ENCODE results near the gene WFIKKN1. TPM values are rescaled to one million over a fixed set of nuclear protein-coding genes. Genes with fewer than 3 reads are reported as not detected.

The WFIKKN1 gene
- total and polyA plus RNA-seq, 2 of the 13 experiments (the other 11 are each of a cell fraction or from before 2014, with no cell fraction given) = 1.7 to 4.9 TPM

DNA sequence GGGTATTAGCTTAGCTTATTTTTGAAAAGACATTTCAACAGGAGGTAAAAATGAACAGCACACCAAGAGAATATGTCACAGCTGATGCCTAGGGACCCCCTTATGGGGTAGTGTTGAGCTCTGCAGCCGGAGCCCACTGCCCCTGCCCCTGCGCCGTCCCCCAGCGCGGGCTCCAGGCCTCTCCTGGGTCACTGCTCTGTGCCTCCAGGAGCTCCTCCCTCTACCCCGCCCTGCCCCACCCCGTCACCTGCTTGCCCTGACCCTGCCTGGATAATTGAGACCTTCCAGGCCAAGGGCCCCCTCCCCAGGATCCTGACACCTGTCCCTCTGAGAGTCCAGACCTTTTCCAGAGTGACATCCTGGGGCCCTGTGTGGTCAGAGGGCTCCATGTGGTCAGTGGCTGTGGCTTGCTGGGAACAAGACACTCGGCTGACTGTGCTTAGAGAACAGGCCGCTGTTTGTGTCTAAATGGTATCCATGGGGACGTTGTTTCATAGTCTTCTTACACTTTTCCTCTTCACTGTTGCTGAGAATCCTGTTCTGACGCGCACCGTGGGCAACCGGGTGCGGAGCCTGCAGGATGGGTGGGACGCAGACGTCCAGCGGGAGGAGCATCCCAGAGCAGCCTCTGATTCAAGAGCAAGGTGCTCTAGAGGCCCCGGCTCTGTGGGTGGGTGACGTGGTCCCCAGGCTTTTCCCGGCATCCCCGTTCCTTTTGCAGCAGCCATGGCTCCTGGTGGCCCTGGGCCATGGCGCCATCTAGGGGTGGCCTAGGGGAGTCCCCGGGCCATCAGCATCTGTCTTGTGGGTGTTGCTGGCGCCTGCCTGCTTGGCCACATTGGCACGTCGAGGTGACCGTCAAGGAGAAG, 20.0 kb upstream of the WFIKKN1 start (continued):
- TF ChIP-seq ZNF12 (CRISPR knock-in tag; IDR thresholded peaks at IDR 0.05) (no peak), ZNF703 (CRISPR knock-in tag; IDR thresholded peaks at IDR 0.05; ENCODE audit: borderline replicate concordance) (no peak), KLF12 (CRISPR knock-in tag; IDR thresholded peaks at IDR 0.05; ENCODE audit: borderline replicate concordance) (no peak), HBP1 (CRISPR knock-in tag; IDR thresholded peaks at IDR 0.05; ENCODE audit: low read depth) (no peak), NFE2 (CRISPR knock-in tag; IDR thresholded peaks at IDR 0.05) (no peak), ZFP91 (CRISPR knock-in tag; IDR thresholded peaks at IDR 0.05; ENCODE audit: borderline replicate concordance) (peak; percentile 51; the same call in 1 of the 2 replicates), KDM2A (CRISPR knock-in tag; IDR thresholded peaks at IDR 0.05; ENCODE audit: borderline replicate concordance, low read depth) (peak; percentile 55; the same call in 1 of the 2 replicates), SNAI1 (CRISPR knock-in tag; IDR thresholded peaks at IDR 0.05; ENCODE audit: borderline replicate concordance) (0 out of 2 replicates have a peak, but pooled peaks have one; percentile 35), ZNF33A (CRISPR knock-in tag; IDR thresholded peaks at IDR 0.05; ENCODE audit: borderline replicate concordance) (no peak), GTF3A (CRISPR knock-in tag; conservative IDR thresholded peaks at IDR 0.05) (no peak), NCOA1 (CRISPR knock-in tag; IDR thresholded peaks at IDR 0.05) (no peak), ZNF251 (CRISPR knock-in tag; IDR thresholded peaks at IDR 0.05) (no peak), ZNF556 (CRISPR knock-in tag; IDR thresholded peaks at IDR 0.05; ENCODE audit: borderline replicate concordance) (no peak), ZBTB21 (CRISPR knock-in tag; IDR thresholded peaks at IDR 0.05) (no peak), NCOA2 (CRISPR knock-in tag; IDR thresholded peaks at IDR 0.05) (no peak), GLMP (CRISPR knock-in tag; IDR thresholded peaks at IDR 0.05; ENCODE audit: borderline replicate concordance) (no peak)
- TF ChIP-seq, protein P1, sequence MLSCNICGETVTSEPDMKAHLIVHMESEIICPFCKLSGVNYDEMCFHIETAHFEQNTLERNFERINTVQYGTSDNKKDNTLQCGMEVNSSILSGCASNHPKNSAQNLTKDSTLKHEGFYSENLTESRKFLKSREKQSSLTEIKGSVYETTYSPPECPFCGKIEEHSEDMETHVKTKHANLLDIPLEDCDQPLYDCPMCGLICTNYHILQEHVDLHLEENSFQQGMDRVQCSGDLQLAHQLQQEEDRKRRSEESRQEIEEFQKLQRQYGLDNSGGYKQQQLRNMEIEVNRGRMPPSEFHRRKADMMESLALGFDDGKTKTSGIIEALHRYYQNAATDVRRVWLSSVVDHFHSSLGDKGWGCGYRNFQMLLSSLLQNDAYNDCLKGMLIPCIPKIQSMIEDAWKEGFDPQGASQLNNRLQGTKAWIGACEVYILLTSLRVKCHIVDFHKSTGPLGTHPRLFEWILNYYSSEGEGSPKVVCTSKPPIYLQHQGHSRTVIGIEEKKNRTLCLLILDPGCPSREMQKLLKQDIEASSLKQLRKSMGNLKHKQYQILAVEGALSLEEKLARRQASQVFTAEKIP (CRISPR knock-in tag; IDR thresholded peaks at IDR 0.05; ENCODE audit: borderline replicate concordance) = no peak
- TF ChIP-seq, protein P2, sequence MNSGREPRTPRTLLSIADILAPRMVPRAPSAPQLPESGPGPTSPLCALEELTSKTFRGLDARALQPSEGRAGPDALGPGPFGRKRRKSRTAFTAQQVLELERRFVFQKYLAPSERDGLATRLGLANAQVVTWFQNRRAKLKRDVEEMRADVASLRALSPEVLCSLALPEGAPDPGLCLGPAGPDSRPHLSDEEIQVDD (CRISPR knock-in tag; IDR thresholded peaks at IDR 0.05; ENCODE audit: borderline replicate concordance) = no peak
